Activated CD4-positive, alpha-beta memory T cell treated with anti-CD3 and anti-CD28 coated beads, Interleukin-2, amount 10 ng/mL, durations not matched to agents 7 days and 5 days (primary cell): Measurements from ENCODE around the gene DCLRE1B. TPM values are rescaled to one million over a fixed set of nuclear protein-coding genes. Genes with fewer than 3 reads are reported as not detected.

Experiments used
- CTCF ChIA-PET: fragments of 350-600 bp; sonication (Branson Sonifier 250); formaldehyde crosslinking; loops from one replicate; lab custom pipeline; 2021; ENCODE audit warnings: antibody characterized with exemption, inconsistent platforms; lab: Charles Lee
- POLR2A ChIA-PET: fragments of 350-600 bp; sonication (Branson Sonifier 250); formaldehyde crosslinking; loops from one replicate; lab custom pipeline; 2021; ENCODE audit warnings: antibody characterized with exemption; lab: Charles Lee
- DNase-seq: peaks from one replicate; pipeline ENCODE4 v3.0.0-alpha.2; 2020
- H3K27ac Mint-ChIP-seq: one replicate; pipeline ENCODE4 v1.8.0; 2021; ENCODE audit warnings: mild to moderate bottlenecking, mixed read lengths
- H3K27me3 Mint-ChIP-seq: one replicate; pipeline ENCODE4 v1.8.0; 2021; ENCODE audit warnings: mixed read lengths
- H3K36me3 Mint-ChIP-seq: one replicate; pipeline ENCODE4 v1.8.0; 2021; ENCODE audit warnings: low read depth, mixed read lengths
- H3K4me1 Mint-ChIP-seq: one replicate; pipeline ENCODE4 v1.8.0; 2021; ENCODE audit warnings: mixed read lengths
- H3K4me3 Mint-ChIP-seq: one replicate; pipeline ENCODE4 v1.8.0; 2021; ENCODE audit warnings: mild to moderate bottlenecking, mixed read lengths
- H3K9me3 Mint-ChIP-seq: one replicate; pipeline ENCODE4 v1.8.0; 2021; ENCODE audit warnings: mixed read lengths
- total RNA-seq, 2 experiments: library from RNA; stranded (reverse); gene quantifications; one replicate each; pipeline ENCODE4 v1.2.3, GENCODE V29; 2021

Gene DCLRE1B
- 10 to 100 TPM; 13.2 to 14.4 TPM for total RNA-seq

DNA sequence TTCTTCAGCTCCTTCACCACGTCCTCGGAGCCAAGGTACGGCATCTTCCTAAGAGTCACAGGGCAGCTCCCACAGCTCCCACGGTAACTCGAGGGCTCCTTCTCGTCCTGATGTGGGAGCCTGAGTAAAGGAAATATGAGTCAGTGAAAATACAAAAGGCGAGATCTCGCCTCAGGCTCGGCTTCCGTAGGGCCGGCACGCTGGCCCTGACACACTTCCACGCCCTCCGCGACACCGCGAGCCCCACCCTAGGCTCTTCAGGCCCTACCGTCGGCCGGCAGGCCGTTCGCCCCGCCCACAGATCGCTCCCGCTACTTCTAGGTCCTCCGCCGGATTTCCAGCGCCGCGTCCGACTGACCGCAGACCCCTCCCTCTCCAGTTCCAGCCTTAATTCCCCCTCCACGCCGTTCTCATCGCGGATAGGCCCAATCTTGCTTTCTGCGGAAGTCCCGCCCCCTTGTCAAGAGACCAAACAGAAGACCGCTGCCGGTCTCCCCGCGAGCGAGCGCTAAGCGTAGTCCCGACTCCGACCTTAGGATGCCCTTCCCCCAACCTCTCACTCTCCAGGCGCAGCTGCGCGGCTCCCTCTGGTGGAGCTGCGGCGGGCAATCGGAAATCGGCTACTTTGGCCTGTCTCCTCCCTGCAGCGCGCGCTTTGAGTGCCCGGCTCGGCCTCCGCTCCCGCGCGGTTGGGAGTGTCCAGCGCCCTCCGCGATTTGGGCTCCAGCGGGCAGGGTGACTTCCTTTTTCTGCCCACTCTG, at the start of gene DCLRE1B, which contains the start of gene AP4B1:
Gene DCLRE1B, plus strand, starts transcription at position 653 of the 761 bp plus-strand sequence. CDS start 261 bp downstream, outside the sequence.
Gene AP4B1, minus strand, starts transcription at position 126 of the 761 bp plus-strand sequence. Its CDS starts 82 bp downstream, at position 44.
- Mint-ChIP-seq H3K27me3 (no peaks in the 10 kb centered on the region), H3K9me3 (no peaks in the 10 kb centered on the region), H3K4me3 (peak within 1 kb of the TSS; percentile 93), H3K36me3 (peaks cover 61% of the 10 kb centered on the region), H3K27ac (peak within 1 kb of the TSS; percentile 89), H3K4me1 (peaks cover 62% of the 10 kb centered on the region)
- DNase-seq: peak; percentile 99
- ChIA-PET CTCF (interaction anchor here (0.7 to 6.0 kb wide), 21 partner anchors 11 to 378 kb away, joined by 3 to 90 read pairs (median 4); partner anchors contain the start of gene HIPK1), POLR2A (interaction anchor here (0.7 to 9.3 kb wide), 24 partner anchors 9 to 145 kb away, joined by 3 to 268 read pairs (median 7); partner anchors contain the start of genes BCL2L15, HIPK1, PHTF1 and RSBN1)

DNA sequence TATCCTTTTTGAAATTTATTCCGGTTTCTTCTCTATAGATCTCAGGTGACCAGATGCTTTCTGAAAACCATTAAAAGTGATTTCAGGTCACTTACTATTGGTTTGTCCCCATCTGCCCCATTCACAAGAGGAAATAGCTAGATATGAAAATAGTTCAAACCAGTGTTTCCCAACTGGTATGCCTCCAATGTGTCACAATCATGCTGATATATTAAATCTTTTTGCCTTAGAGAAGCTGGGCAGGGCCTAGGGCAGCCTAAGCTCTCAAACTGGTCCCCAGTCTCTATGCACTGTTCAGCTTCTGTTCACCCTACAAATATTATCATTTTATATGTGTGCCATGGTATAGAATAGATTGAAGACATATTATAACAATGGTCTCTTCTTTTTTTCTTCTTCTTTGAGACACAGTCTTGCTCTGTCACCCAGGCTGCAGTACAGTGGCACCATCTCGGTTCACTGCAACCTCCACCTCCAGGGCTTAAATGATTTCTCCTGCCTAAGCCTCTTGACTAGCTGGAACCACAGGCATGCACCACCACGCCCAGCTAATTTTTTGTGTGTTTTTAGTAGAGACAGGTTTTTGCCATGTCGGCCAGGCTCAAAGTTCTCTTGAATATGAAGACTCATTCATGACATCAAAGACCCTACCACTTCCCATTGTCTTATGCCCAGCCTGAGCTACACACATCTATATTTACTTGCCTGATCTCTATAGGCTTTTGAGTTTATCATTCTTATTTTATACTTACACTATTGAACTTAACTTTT, 49.3 kb upstream of the DCLRE1B start:
- H3K36me3 Mint-ChIP-seq: peaks cover 64% of the 10 kb centered on the region
- H3K4me1 Mint-ChIP-seq: peaks cover 40% of the 10 kb centered on the region
- ChIA-PET CTCF (interaction anchor here (1.1 to 1.7 kb wide), 4 partner anchors 10 to 94 kb away, joined by 3 to 10 read pairs (median 4); no protein-coding TSS in a partner anchor), POLR2A (interaction anchor here (1.3 to 1.9 kb wide), 3 partner anchors 14 to 74 kb away, joined by 3 to 9 read pairs (median 4); no protein-coding TSS in a partner anchor)
- H3K9me3 Mint-ChIP-seq: no peaks in the 10 kb centered on the region
- no peak overlapping the region for H3K27ac Mint-ChIP-seq
- H3K4me3 Mint-ChIP-seq: no peak overlapping the region
- no peaks in the 10 kb centered on the region for H3K27me3 Mint-ChIP-seq
- no peak for DNase-seq

DNA sequence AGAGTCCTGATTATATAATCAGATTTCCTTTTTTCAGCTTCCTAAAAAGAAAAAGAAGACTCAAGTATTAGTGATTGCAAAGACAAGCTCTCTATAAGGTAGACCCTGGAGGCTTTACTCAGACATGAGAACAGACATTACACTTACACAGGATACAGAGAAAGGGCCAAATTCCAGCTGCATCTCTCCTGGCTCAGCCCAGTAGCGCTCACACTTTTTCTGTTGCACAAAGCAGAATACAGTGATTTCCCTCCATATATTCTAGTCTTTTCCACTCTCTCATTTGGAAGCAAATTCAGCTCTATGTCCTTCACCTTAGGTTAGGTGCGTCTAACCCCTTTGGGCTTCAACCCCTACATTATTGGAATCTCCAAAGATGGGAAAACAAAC, 48.7 kb upstream of the DCLRE1B start:
- Mint-ChIP-seq H3K36me3 (peaks cover 61% of the 10 kb centered on the region), H3K27ac (no peak overlapping the region), H3K4me3 (no peak overlapping the region), H3K4me1 (peaks cover 42% of the 10 kb centered on the region), H3K9me3 (no peaks in the 10 kb centered on the region), H3K27me3 (no peaks in the 10 kb centered on the region)
- ChIA-PET POLR2A (interaction anchor here (1.3 to 1.9 kb wide), 3 partner anchors 13 to 74 kb away, joined by 3 to 9 read pairs (median 4); no protein-coding TSS in a partner anchor), CTCF (interaction anchor here (0.8 to 1.7 kb wide), 3 partner anchors 10 to 48 kb away, joined by 3 to 10 read pairs (median 3); partner anchors contain the start of gene AP4B1)
- DNase-seq: no peak

DNA sequence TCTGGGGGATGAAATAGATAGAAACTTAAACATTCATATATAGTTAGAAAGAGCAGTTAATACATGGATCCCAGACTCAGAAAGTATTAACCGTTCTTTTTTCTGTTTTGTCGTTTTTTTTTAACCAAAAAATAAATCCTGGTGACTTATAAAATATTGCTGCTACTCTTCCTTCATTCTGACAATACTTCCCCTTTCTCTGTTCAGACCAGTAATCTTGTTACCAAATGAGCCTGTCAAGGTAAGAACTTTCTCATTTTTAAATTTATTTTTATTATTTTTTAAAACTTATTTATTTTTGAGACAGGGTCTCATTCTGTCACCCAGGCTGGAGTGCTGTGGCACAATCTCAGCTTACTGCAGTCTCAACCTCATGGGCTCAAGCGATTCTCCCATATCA, 47.4 kb upstream of the DCLRE1B start:
- CTCF ChIA-PET: no interaction called here
- H3K4me1 Mint-ChIP-seq: peaks cover 49% of the 10 kb centered on the region
- POLR2A ChIA-PET: interaction anchor here (1.2 kb wide), 1 partner anchor 47 kb away, joined by 4 read pairs; the partner anchor contains the start of gene AP4B1
- peak overlapping the region; percentile 28 for H3K27ac Mint-ChIP-seq
- no peak for DNase-seq
- no peaks in the 10 kb centered on the region for H3K9me3 Mint-ChIP-seq
- H3K4me3 Mint-ChIP-seq: no peak overlapping the region
- no peaks in the 10 kb centered on the region for H3K27me3 Mint-ChIP-seq
- H3K36me3 Mint-ChIP-seq: peaks cover 59% of the 10 kb centered on the region

DNA sequence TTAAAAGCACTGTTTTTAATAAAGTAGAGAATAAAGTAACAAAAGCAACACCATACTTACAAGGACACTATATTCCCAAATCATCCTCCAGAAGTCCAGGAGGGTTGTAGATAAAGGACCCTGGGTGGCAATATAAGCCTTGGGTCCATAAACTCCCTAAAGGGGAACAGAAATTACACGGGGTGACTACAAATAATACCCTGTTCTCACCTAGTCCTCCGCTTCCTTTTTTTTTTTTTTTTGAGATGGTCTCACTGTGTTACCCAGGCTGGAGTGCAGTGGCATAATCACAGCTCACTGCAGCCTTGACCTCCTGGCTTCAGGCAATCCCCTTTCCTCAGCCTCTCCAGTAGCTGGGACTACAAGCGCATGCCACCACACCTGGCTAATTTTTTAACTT, 46.7 kb upstream of the DCLRE1B start:
- no peak for DNase-seq
- H3K36me3 Mint-ChIP-seq: peaks cover 64% of the 10 kb centered on the region
- no peak overlapping the region for H3K4me3 Mint-ChIP-seq
- no peaks in the 10 kb centered on the region for H3K27me3 Mint-ChIP-seq
- no peak overlapping the region for H3K27ac Mint-ChIP-seq
- ChIA-PET CTCF (no interaction called here), POLR2A (no interaction called here)
- peaks cover 53% of the 10 kb centered on the region for H3K4me1 Mint-ChIP-seq
- H3K9me3 Mint-ChIP-seq: no peaks in the 10 kb centered on the region

DNA sequence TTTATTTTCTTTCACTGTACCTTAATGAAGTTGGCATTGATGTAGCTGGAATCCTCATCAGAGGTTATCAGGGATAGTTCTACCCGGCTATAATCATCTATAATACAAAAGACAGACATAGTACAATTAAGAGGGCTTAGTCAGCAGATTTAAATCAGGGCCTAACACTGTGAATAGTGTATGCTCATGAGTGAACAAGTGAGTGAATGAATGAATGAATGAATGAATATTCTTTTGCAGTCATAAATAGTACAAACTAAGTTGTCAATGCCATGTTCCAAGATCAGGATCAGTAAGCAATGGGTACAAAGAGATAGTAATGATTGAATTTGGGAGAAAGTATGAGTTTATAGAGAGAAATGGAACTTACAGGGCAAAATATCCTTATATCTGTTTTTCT, 46.1 kb upstream of the DCLRE1B start:
- peaks cover 54% of the 10 kb centered on the region for H3K4me1 Mint-ChIP-seq
- ChIA-PET POLR2A (interaction anchor here (1.2 to 2.9 kb wide), 4 partner anchors 11 to 71 kb away, joined by 3 to 28 read pairs (median 20); partner anchors contain the start of genes AP4B1, DCLRE1B and HIPK1), CTCF (interaction anchor here (0.6 to 2.1 kb wide), 3 partner anchors 9 to 76 kb away, joined by 3 to 10 read pairs (median 4); no protein-coding TSS in a partner anchor)
- no peaks in the 10 kb centered on the region for H3K9me3 Mint-ChIP-seq
- peaks cover 66% of the 10 kb centered on the region for H3K36me3 Mint-ChIP-seq
- no peak for DNase-seq
- peak overlapping the region; percentile 49 for H3K27ac Mint-ChIP-seq
- no peak overlapping the region for H3K4me3 Mint-ChIP-seq
- no peaks in the 10 kb centered on the region for H3K27me3 Mint-ChIP-seq

DNA sequence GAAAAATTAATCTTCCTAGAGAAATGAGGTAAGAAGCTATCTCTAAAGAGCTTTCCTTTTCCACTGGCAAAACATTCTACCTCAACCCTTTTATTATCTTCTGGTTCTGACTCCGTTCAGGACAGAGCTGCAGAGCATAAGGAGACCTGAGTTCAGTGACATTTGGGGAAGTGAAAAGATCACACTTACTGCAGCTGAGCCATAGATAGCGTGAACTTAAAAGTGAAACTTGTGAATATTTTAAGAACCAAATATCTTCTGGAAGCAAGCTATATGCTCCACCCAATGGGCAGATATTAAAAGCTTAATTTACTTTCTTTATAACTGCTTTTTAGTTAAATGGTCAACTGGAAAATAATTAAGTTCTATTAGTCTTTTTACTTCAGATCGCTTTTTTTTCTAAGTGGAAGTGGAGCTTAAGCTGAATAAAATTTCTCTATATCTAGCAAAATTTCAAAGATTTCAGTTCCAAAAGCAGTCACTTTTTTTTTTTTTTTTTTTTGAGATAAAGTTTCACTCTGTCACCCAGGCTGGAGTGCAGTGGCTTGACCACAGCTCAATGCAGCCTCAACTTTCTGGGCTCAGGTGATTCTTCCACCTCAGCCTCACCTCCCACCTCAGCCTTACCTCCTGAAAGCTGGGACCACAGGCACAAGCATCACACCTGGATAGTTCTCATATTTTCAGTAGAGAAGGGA, 45.5 kb upstream of the DCLRE1B start:
- POLR2A ChIA-PET: interaction anchor here (1.2 to 2.9 kb wide), 5 partner anchors 10 to 71 kb away, joined by 3 to 28 read pairs (median 20); partner anchors contain the start of genes AP4B1, DCLRE1B and HIPK1
- H3K9me3 Mint-ChIP-seq: no peaks in the 10 kb centered on the region
- no peaks in the 10 kb centered on the region for H3K27me3 Mint-ChIP-seq
- H3K4me1 Mint-ChIP-seq: peaks cover 50% of the 10 kb centered on the region
- no peak for DNase-seq
- H3K4me3 Mint-ChIP-seq: no peak overlapping the region
- H3K27ac Mint-ChIP-seq: peak overlapping the region; percentile 64
- H3K36me3 Mint-ChIP-seq: peaks cover 64% of the 10 kb centered on the region
- CTCF ChIA-PET: interaction anchor here (0.6 to 2.1 kb wide), 9 partner anchors 9 to 183 kb away, joined by 3 to 10 read pairs (median 3); partner anchors contain the start of gene PHTF1

DNA sequence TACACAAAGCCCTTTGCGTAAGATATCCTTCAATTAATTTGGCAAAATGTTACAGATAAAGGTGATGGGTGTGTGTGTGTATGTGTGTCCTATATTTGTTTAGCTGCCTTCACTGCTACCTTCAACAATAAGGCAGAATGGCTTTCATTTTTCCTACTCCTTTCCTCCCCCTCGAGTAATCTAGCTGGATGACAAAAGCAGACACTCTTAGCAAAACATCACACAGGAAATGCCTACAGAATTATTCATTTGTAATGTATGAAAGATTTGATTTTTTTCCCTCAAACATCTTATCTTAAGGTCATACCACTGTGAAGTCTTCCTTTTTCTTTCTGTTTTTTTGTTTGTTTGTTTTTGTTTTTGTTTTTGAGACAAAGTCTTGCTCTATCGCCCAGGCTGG, 44.2 kb upstream of the DCLRE1B start:
- ChIA-PET POLR2A (interaction anchor here (0.7 to 2.9 kb wide), 5 partner anchors 9 to 69 kb away, joined by 3 to 28 read pairs (median 20); partner anchors contain the start of genes AP4B1, DCLRE1B and HIPK1), CTCF (interaction anchor here (0.7 to 2.1 kb wide), 2 partner anchors 8 to 20 kb away, joined by 3 to 10 read pairs; no protein-coding TSS in a partner anchor)
- Mint-ChIP-seq H3K4me1 (peaks cover 47% of the 10 kb centered on the region), H3K4me3 (no peak overlapping the region), H3K27ac (peak overlapping the region; percentile 4), H3K27me3 (no peaks in the 10 kb centered on the region), H3K36me3 (peaks cover 63% of the 10 kb centered on the region), H3K9me3 (no peaks in the 10 kb centered on the region)
- no peak for DNase-seq

DNA sequence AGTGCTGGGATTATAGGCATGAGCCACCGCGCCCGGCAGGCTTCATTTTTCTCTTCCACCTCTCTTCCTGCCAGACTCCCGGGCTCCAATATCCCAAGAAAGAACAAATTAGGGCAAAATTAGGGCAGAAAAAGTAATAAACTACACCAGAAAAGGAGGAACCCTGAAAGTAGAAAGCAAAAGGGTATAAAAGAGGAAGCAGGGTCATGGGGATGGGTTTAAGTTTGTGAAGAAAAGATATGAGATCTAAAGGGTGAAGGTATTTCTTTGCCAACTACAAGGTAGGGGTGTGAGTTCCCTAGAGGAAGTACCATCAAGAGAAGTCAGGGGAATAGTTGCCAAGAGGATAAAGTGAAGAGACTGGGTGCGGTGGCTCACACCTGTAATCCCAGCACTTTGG, 43.5 kb upstream of the DCLRE1B start:
- Mint-ChIP-seq H3K4me1 (peaks cover 47% of the 10 kb centered on the region), H3K27me3 (no peaks in the 10 kb centered on the region), H3K4me3 (no peak overlapping the region), H3K27ac (no peak overlapping the region), H3K9me3 (no peaks in the 10 kb centered on the region), H3K36me3 (peaks cover 59% of the 10 kb centered on the region)
- no peak for DNase-seq
- ChIA-PET CTCF (interaction anchor here (1.4 kb wide), 1 partner anchor 88 kb away, joined by 3 read pairs; no protein-coding TSS in a partner anchor), POLR2A (interaction anchor here (0.9 to 2.9 kb wide), 2 partner anchors 12 to 43 kb away, joined by 4 to 21 read pairs; partner anchors contain the start of genes AP4B1 and DCLRE1B)

DNA sequence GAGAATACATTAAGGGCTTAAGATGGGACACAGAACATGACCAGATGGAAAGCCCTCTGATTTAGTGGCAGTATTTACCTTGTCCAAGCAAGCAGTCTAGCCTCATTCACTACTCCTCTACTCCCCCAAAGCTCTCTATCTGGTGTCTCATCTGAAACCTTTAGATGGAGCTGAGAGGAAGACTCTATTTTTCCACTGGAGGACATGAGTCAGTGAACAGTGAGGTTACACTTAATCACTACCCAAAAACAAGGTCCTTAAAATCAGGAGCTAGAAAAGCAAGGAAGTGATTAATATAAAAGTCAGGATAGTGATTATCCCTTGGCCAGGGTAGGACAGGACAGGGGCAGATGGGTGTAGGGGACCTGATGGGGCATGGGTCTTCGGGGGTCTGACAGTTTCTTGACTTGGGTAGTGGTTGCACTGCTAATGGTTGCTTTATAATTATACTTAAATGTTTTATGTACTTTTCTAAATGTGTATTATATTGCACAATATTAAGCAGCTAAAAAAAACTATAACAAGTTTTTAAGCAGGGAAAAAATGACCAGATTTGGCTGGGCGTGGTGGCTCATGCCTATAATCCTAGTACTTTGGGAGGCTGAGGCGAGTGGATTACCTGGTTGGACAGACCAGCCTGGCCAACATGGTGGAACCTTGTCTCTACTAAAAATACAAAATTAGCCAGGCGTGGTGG, 36.6 kb upstream of the DCLRE1B start:
- H3K36me3 Mint-ChIP-seq: peaks cover 49% of the 10 kb centered on the region
- POLR2A ChIA-PET: interaction anchor here (1.0 to 6.0 kb wide), 11 partner anchors 8 to 85 kb away, joined by 3 to 87 read pairs (median 6); partner anchors contain the start of genes AP4B1, DCLRE1B and HIPK1

DNA sequence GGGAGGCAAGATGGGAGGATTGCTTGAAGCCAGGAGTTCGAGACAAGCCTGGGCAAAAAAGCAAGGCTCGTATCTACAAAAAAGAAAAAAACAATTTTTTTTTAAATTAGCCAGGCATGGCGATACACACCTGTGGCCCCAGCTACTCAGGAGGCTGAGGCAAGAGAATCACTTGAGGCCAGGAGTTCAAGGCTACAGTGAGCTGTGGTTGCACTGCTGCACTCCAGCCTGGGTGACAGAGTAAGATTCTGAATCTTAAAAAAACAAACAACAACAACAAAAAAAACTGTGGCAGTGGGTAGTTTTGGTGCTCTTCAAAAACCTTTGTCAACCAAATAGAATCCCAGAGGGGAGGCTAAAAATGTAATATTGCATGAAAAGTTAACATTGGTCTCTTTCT, 34.3 kb upstream of the DCLRE1B start:
- ChIA-PET CTCF (interaction anchor here (0.9 to 2.7 kb wide), 3 partner anchors 20 to 35 kb away, joined by 4 to 7 read pairs (median 6); partner anchors contain the start of gene AP4B1), POLR2A (interaction anchor here (0.9 to 6.0 kb wide), 9 partner anchors 9 to 111 kb away, joined by 3 to 87 read pairs (median 9); partner anchors contain the start of genes AP4B1, DCLRE1B and HIPK1)
- H3K36me3 Mint-ChIP-seq: peaks cover 34% of the 10 kb centered on the region
- no peaks in the 10 kb centered on the region for H3K27me3 Mint-ChIP-seq
- peak; percentile 29 for DNase-seq
- peak overlapping the region; percentile 91 for H3K4me3 Mint-ChIP-seq
- peak overlapping the region; percentile 98 for H3K27ac Mint-ChIP-seq
- H3K9me3 Mint-ChIP-seq: no peaks in the 10 kb centered on the region
- H3K4me1 Mint-ChIP-seq: peaks cover 73% of the 10 kb centered on the region

More for the DNA sequence above, 36.6 kb upstream of the DCLRE1B start:
- CTCF ChIA-PET: interaction anchor here (1.0 to 2.7 kb wide), 9 partner anchors 9 to 473 kb away, joined by 3 to 10 read pairs (median 5); partner anchors contain the start of genes AP4B1 and RSBN1
- Mint-ChIP-seq H3K4me1 (peaks cover 60% of the 10 kb centered on the region), H3K4me3 (peak overlapping the region; percentile 91), H3K9me3 (no peaks in the 10 kb centered on the region), H3K27ac (peak overlapping the region; percentile 67), H3K27me3 (no peaks in the 10 kb centered on the region)
- DNase-seq: no peak
